ENCODE measurements around the gene LRIT1.

LRIT1 gene

DNA sequence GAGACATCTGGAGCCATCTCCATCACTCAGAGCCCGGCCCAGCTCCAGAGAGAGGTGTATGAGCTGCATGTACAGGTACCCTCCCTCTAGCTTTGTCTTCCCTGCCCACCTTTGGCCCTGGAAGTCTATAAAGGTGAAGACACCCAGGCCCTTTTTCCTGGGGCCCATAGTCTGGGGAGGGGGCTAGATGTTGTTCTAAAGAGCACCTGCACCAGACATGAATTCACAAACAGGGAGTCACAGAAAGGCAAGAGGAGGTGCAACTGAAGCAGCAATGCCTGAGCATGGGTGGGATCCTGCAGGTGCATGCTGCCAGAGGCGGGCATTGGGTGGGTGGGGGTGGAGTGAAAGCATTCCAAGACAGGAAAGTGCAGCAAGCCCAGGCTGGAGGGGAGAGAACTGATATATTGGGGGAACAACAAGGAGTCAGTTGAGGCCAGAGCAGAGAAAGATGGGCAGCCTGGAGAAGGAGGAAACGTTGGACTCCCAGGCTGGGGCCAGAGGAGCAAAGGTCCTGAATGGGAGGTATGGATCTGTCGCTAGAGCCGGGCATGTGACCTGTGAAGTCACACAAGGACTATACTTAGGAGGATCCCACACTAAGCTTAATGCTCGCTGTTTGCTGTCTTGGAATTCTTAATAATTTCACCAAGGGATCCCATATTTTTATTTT is 35.4 kb downstream of the LRIT1 start:
- Histone ChIP-seq H3K27me3 (replicated peaks in 2 of 5; ENCODE audit: control insufficient read depth in 4 of 5, insufficient read depth in 5 of 5, low read length in 4 of 5) (peaks cover 0 to 12% (median 9%) of the 10 kb centered on the region in 5 experiments), H3K4me3 (ENCODE audit: control insufficient read depth in 1 of 7, extremely low read depth in 1 of 7, insufficient read depth in 4 of 7, low read depth in 2 of 7, low read length in 6 of 7) (no peak overlapping the region), H3K27ac (ENCODE audit: insufficient read depth in 1 of 2, low read depth in 1 of 2, low read length in 2 of 2, poor library complexity in 1 of 2, severe bottlenecking in 2 of 2) (no peak overlapping the region), H3K36me3 (ENCODE audit: control insufficient read depth in 4 of 4, insufficient read depth in 4 of 4, low read length in 3 of 4) (no peaks in the 10 kb centered on the region), H3K4me1 (ENCODE audit: control extremely low read depth in 1 of 4, control insufficient read depth in 4 of 4, insufficient read depth in 4 of 4, low read length in 3 of 4) (no peaks in the 10 kb centered on the region), H3K9me3 (ENCODE audit: control extremely low read depth in 1 of 5, control insufficient read depth in 4 of 5, insufficient read depth in 2 of 5, low read depth in 1 of 5, low read length in 4 of 5) (no peaks in the 10 kb centered on the region)
- no peak for DNase-seq
- ChIA-PET POLR2A (no interaction called here), CTCF (interaction anchor here (1.0 to 3.1 kb wide), 10 partner anchors 11 to 65 kb away, joined by 3 to 30 read pairs (median 8); partner anchors contain the start of genes CDHR1 and GHITM)
- WGBS (ENCODE audit: insufficient coverage) = 92% methylated on average over 4 of the region's 6 CpGs

DNA sequence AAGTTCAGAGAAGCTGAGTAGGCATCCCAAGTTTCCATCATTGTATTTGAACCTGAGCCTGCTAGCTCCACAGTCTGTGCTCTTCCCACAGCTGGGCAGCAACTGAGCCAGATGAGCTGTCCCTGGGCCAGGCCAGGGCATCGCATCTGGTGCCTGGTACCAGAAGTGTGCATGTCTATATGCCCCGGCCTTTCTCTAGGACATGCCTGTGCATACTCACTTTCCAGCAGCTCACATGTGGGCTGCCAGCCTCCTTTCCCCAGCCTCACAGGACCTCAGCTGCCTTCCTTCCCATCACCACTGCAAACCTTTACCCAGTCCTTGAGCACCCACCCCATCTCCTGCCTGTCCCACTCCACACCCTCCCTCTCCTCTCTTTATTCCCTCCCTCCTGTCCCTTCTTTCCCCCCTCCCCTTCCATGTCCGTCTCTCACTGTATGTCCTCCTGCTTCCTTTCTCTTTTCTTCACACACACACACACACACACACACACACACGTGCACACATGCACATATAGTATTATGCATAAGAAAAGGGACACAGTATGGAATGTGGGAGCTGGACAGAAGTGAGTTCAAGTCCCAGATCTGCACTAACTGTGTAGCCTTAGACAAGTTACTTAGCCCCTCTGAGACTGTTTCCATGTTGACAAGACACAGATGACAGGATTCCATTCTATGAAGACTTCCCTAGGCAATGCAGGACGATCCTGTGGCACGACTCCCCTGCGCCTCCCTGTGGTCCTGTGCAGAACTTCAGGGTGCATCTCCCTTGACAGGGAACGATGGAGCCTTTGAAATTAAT is 36.1 kb downstream of the LRIT1 start:
- CTCF ChIA-PET = interaction anchor here (0.7 to 3.1 kb wide), 15 partner anchors 10 to 70 kb away, joined by 3 to 30 read pairs (median 6); partner anchors contain the start of genes CDHR1 and GHITM
- no peaks in the 10 kb centered on the region for H3K9me3 ChIP-seq (ENCODE audit: control extremely low read depth in 1 of 5, control insufficient read depth in 4 of 5, insufficient read depth in 2 of 5, low read depth in 1 of 5, low read length in 4 of 5)

DNA sequence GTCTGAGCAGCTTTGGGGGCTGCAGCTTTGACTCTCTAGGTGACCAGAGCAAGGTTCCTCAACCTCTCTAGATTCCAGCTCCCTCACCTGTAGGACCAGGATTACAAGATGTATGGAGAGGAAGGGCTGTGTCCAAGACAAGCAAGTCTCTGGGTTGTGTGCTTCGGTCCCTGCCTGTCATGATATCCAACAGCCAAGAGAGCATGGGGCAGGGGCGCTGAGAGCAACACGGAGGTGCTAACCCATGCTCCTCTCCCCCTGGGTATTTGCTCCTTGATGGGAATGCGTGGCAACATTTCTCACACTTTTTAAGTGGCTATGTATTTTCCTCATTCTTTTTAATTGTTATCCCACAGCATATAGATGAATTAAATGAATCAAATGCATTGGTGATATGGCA is 36.7 kb downstream of the LRIT1 start:
- H3K4me1 ChIP-seq (ENCODE audit: control extremely low read depth in 1 of 4, control insufficient read depth in 4 of 4, insufficient read depth in 4 of 4, low read length in 3 of 4) = no peaks in the 10 kb centered on the region
- POLR2A ChIA-PET = no interaction called here

More for the DNA sequence above, 36.1 kb downstream of the LRIT1 start:
- Histone ChIP-seq H3K4me3 (ENCODE audit: control insufficient read depth in 1 of 7, extremely low read depth in 1 of 7, insufficient read depth in 4 of 7, low read depth in 2 of 7, low read length in 6 of 7) (no peak overlapping the region), H3K36me3 (ENCODE audit: control insufficient read depth in 4 of 4, insufficient read depth in 4 of 4, low read length in 3 of 4) (no peaks in the 10 kb centered on the region), H3K4me1 (ENCODE audit: control extremely low read depth in 1 of 4, control insufficient read depth in 4 of 4, insufficient read depth in 4 of 4, low read length in 3 of 4) (no peaks in the 10 kb centered on the region), H3K27me3 (replicated peaks in 2 of 5; ENCODE audit: control insufficient read depth in 4 of 5, insufficient read depth in 5 of 5, low read length in 4 of 5) (peaks cover 0 to 12% (median 6%) of the 10 kb centered on the region in 5 experiments), H3K27ac (ENCODE audit: insufficient read depth in 1 of 2, low read depth in 1 of 2, low read length in 2 of 2, poor library complexity in 1 of 2, severe bottlenecking in 2 of 2) (no peak overlapping the region)
- POLR2A ChIA-PET = no interaction called here
- 27% methylated on average over 4 of the region's 8 CpGs for WGBS (ENCODE audit: insufficient coverage)
- DNase-seq = peak; percentile 43 to 71 (median 60)

DNA sequence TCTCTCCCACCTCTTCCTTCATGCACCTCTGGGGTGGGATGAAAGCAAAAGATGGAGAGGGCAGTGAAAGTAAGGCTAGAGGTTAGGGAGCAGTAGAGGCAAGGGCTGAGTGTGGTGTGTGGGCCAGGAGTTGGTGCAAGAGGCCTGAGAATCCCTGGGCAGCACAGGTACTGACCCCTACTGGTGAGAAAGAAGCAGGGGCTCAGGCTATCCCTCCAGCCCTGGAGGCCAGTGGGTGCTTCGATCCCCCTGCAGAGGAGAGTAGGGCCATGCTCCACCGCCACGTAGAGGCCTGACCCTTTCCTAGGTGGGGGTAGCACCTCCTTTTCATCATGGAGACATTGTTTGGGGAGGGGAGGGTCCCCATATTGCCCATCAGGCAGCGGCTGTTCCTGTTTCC is 37.2 kb downstream of the LRIT1 start:
- ChIA-PET CTCF (interaction anchor here (1.3 to 3.1 kb wide), 8 partner anchors 9 to 64 kb away, joined by 3 to 30 read pairs (median 8); partner anchors contain the start of genes CDHR1 and GHITM), POLR2A (no interaction called here)
- H3K9me3 ChIP-seq (ENCODE audit: control extremely low read depth in 1 of 5, control insufficient read depth in 4 of 5, insufficient read depth in 2 of 5, low read depth in 1 of 5, low read length in 4 of 5) = no peaks in the 10 kb centered on the region
- no peaks in the 10 kb centered on the region for H3K36me3 ChIP-seq (ENCODE audit: control insufficient read depth in 4 of 4, insufficient read depth in 4 of 4, low read length in 3 of 4)
- H3K27me3 ChIP-seq (replicated peaks in 2 of 5; ENCODE audit: control insufficient read depth in 4 of 5, insufficient read depth in 5 of 5, low read length in 4 of 5) = peaks cover 0 to 16% (median 6%) of the 10 kb centered on the region in 5 experiments
- no peak overlapping the region for H3K4me3 ChIP-seq (ENCODE audit: control insufficient read depth in 1 of 7, extremely low read depth in 1 of 7, insufficient read depth in 4 of 7, low read depth in 2 of 7, low read length in 6 of 7)
- WGBS (ENCODE audit: insufficient coverage) = 92% methylated on average over 3 of the region's 4 CpGs
- peak in 2 of 3 donors; percentile 8 to 15 for DNase-seq
- H3K27ac ChIP-seq (ENCODE audit: insufficient read depth in 1 of 2, low read depth in 1 of 2, low read length in 2 of 2, poor library complexity in 1 of 2, severe bottlenecking in 2 of 2) = no peak overlapping the region
- H3K4me1 ChIP-seq (ENCODE audit: control extremely low read depth in 1 of 4, control insufficient read depth in 4 of 4, insufficient read depth in 4 of 4, low read length in 3 of 4) = no peaks in the 10 kb centered on the region

More for the DNA sequence above, 36.7 kb downstream of the LRIT1 start:
- no peak for DNase-seq
- Histone ChIP-seq H3K27ac (ENCODE audit: insufficient read depth in 1 of 2, low read depth in 1 of 2, low read length in 2 of 2, poor library complexity in 1 of 2, severe bottlenecking in 2 of 2) (no peak overlapping the region), H3K36me3 (ENCODE audit: control insufficient read depth in 4 of 4, insufficient read depth in 4 of 4, low read length in 3 of 4) (no peaks in the 10 kb centered on the region), H3K4me3 (ENCODE audit: control insufficient read depth in 1 of 7, extremely low read depth in 1 of 7, insufficient read depth in 4 of 7, low read depth in 2 of 7, low read length in 6 of 7) (no peak overlapping the region), H3K27me3 (replicated peaks in 2 of 5; ENCODE audit: control insufficient read depth in 4 of 5, insufficient read depth in 5 of 5, low read length in 4 of 5) (peaks cover 0 to 15% (median 6%) of the 10 kb centered on the region in 5 experiments), H3K9me3 (ENCODE audit: control extremely low read depth in 1 of 5, control insufficient read depth in 4 of 5, insufficient read depth in 2 of 5, low read depth in 1 of 5, low read length in 4 of 5) (no peaks in the 10 kb centered on the region)
- CTCF ChIA-PET = interaction anchor here (0.7 to 3.1 kb wide), 15 partner anchors 10 to 70 kb away, joined by 3 to 30 read pairs (median 6); partner anchors contain the start of genes CDHR1 and GHITM
- WGBS (ENCODE audit: insufficient coverage) = 100% methylated on average over 1 of the region's 4 CpGs

DNA sequence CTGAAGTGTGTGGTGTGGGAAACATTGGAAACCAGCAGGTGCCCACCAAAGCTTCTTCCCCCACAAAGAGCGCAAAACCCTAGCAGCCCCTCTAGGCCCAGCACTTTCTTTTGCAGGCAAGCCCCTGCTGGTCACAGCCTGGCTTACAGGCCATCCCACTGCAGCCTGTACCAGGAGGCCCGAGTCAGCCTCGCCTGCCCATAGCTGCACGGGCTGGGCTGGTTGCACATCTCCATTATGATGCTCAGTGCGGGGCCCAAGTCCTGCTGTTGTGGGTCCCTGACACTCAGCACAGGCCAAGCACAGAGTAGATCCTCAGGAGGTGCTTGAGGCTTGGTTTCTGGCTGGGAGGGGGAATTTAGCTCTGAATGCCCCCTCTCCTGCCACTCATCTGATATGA is 39.0 kb downstream of the LRIT1 start:
- DNase-seq = no peak
- POLR2A ChIA-PET = no interaction called here
- Histone ChIP-seq H3K4me1 (ENCODE audit: control extremely low read depth in 1 of 4, control insufficient read depth in 4 of 4, insufficient read depth in 4 of 4, low read length in 3 of 4) (no peaks in the 10 kb centered on the region), H3K36me3 (ENCODE audit: control insufficient read depth in 4 of 4, insufficient read depth in 4 of 4, low read length in 3 of 4) (no peaks in the 10 kb centered on the region), H3K27ac (ENCODE audit: insufficient read depth in 1 of 2, low read depth in 1 of 2, low read length in 2 of 2, poor library complexity in 1 of 2, severe bottlenecking in 2 of 2) (no peak overlapping the region), H3K4me3 (ENCODE audit: control insufficient read depth in 1 of 7, extremely low read depth in 1 of 7, insufficient read depth in 4 of 7, low read depth in 2 of 7, low read length in 6 of 7) (no peak overlapping the region), H3K27me3 (replicated peaks in 2 of 5; ENCODE audit: control insufficient read depth in 4 of 5, insufficient read depth in 5 of 5, low read length in 4 of 5) (peaks cover 0 to 24% (median 11%) of the 10 kb centered on the region in 5 experiments), H3K9me3 (ENCODE audit: control extremely low read depth in 1 of 5, control insufficient read depth in 4 of 5, insufficient read depth in 2 of 5, low read depth in 1 of 5, low read length in 4 of 5) (no peaks in the 10 kb centered on the region)
- 93% methylated on average over 3 of the region's 5 CpGs for WGBS (ENCODE audit: insufficient coverage)
- CTCF ChIA-PET = interaction anchor here (1.4 to 3.3 kb wide), 3 partner anchors 18 to 54 kb away, joined by 3 to 19 read pairs (median 4); no protein-coding TSS in a partner anchor

DNA sequence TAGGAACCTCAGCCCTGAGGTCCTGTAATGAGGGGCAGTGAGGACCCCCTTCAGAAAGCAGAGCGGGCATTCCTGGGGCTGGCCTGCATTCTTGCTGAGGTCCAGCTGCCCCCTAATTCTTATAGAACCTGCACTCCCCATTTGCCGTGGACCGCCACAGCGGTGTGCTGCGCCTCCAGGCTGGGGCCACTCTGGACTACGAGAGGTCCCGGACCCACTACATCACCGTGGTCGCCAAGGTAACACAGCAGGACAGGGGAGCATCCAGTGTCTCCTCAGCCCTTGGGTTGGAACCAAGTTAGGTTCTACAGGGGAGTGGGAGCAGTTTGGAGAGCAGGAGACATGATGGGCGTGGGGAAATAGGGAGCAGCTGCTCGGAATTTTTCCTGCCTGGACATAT is 39.7 kb downstream of the LRIT1 start:
- H3K36me3 ChIP-seq (ENCODE audit: control insufficient read depth in 4 of 4, insufficient read depth in 4 of 4, low read length in 3 of 4) = no peaks in the 10 kb centered on the region
- WGBS (ENCODE audit: insufficient coverage) = 100% methylated on average over 3 of the region's 11 CpGs
- DNase-seq = no peak
- H3K27me3 ChIP-seq (replicated peaks in 2 of 5; ENCODE audit: control insufficient read depth in 4 of 5, insufficient read depth in 5 of 5, low read length in 4 of 5) = peaks cover 0 to 31% (median 13%) of the 10 kb centered on the region in 5 experiments
- H3K4me3 ChIP-seq (ENCODE audit: control insufficient read depth in 1 of 7, extremely low read depth in 1 of 7, insufficient read depth in 4 of 7, low read depth in 2 of 7, low read length in 6 of 7) = no peak overlapping the region
- no peak overlapping the region for H3K27ac ChIP-seq (ENCODE audit: insufficient read depth in 1 of 2, low read depth in 1 of 2, low read length in 2 of 2, poor library complexity in 1 of 2, severe bottlenecking in 2 of 2)
- CTCF ChIA-PET = interaction anchor here (0.7 to 3.3 kb wide), 4 partner anchors 10 to 54 kb away, joined by 3 to 19 read pairs (median 4); no protein-coding TSS in a partner anchor
- H3K4me1 ChIP-seq (ENCODE audit: control extremely low read depth in 1 of 4, control insufficient read depth in 4 of 4, insufficient read depth in 4 of 4, low read length in 3 of 4) = no peaks in the 10 kb centered on the region
- POLR2A ChIA-PET = no interaction called here
- H3K9me3 ChIP-seq (ENCODE audit: control extremely low read depth in 1 of 5, control insufficient read depth in 4 of 5, insufficient read depth in 2 of 5, low read depth in 1 of 5, low read length in 4 of 5) = no peaks in the 10 kb centered on the region

Data from common myeloid progenitor, CD34-positive (primary cell).